A673 (cell line): ENCODE data around the gene NSUN6. TPM values are rescaled to one million over a fixed set of nuclear protein-coding genes. Genes with fewer than 3 reads are reported as not detected.

Source experiments
- BruUV-seq: library from RNA; stranded (reverse); fragments of 400-500 nt; replicated peaks from 2 replicates; lab custom pipeline; 2021; lab: Mats Ljungman, UMichigan
- CTCF ChIA-PET: fragments of 300-600 bp; sonication (Branson Sonifier 250); formaldehyde crosslinking; loops from one replicate; lab custom pipeline; 2022; ENCODE audit warnings: antibody characterized with exemption; lab: Charles Lee
- POLR2A ChIA-PET: fragments of 300-600 bp; sonication (Branson Sonifier 250); formaldehyde crosslinking; loops from one replicate; lab custom pipeline; 2022; ENCODE audit warnings: antibody characterized with exemption; ENCODE audit not compliant: low non-redundant PET; lab: Charles Lee
- DNase-seq: peaks from one replicate; pipeline ENCODE4 v3.0.0-alpha.2; 2015; ENCODE audit warnings: low spot score
- H3K27ac ChIP-seq: fragments of 200-600 bp; sonication (generic); 2 replicates; pipeline ENCODE4 v1.5.1; 2016; ENCODE audit warnings: mixed run types, low read depth, mild to moderate bottlenecking, mixed read lengths, antibody characterized with exemption, low read length; ENCODE audit not compliant: poor library complexity, severe bottlenecking
- H3K27me3 ChIP-seq: fragments of 200-600 bp; sonication (generic); replicated peaks from 2 replicates; pipeline ENCODE4 v1.6.1; 2017; ENCODE audit warnings: mixed run types, low read depth, mild to moderate bottlenecking, mixed read lengths, antibody characterized with exemption, low read length; ENCODE audit not compliant: insufficient read depth, poor library complexity
- H3K36me3 ChIP-seq: fragments of 200-600 bp; sonication (generic); 2 replicates; pipeline ENCODE4 v1.6.1; 2016; ENCODE audit warnings: mixed run types, mild to moderate bottlenecking, mixed read lengths, antibody characterized with exemption, low read length; ENCODE audit not compliant: insufficient read depth, poor library complexity, severe bottlenecking
- H3K4me1 ChIP-seq: fragments of 200-600 bp; sonication (generic); 2 replicates; pipeline ENCODE4 v1.6.1; 2017; ENCODE audit warnings: mixed run types, mild to moderate bottlenecking, mixed read lengths, antibody characterized with exemption, low read length; ENCODE audit not compliant: insufficient read depth, poor library complexity, severe bottlenecking
- H3K4me3 ChIP-seq: fragments of 200-600 bp; sonication (generic); 2 replicates; pipeline ENCODE4 v1.5.1; 2016; ENCODE audit warnings: low read depth, mixed run types, mild to moderate bottlenecking, mixed read lengths, low read length; ENCODE audit not compliant: poor library complexity, severe bottlenecking
- H3K9me3 ChIP-seq: fragments of 200-600 bp; sonication (generic); 2 replicates; pipeline ENCODE4 v1.6.1; 2016; ENCODE audit warnings: mixed run types, low read depth, mild to moderate bottlenecking, mixed read lengths, antibody characterized with exemption, low read length; ENCODE audit not compliant: poor library complexity, severe bottlenecking
- CTCF ChIP-seq: fragments of 300-800, 200-600 bp; sonication (generic); conservative IDR thresholded peaks from 2 replicates; pipeline ENCODE4 v1.5.1; 2017; ENCODE audit warnings: low read depth, mild to moderate bottlenecking, antibody characterized with exemption, low read length, moderate library complexity, mixed read lengths
- EZH2 ChIP-seq: fragments of 200-600 bp; sonication (generic); IDR thresholded peaks from 2 replicates; pipeline ENCODE4 v1.6.1; 2017; ENCODE audit warnings: borderline replicate concordance, low read depth, mild to moderate bottlenecking, mixed read lengths, antibody characterized with exemption, low read length; ENCODE audit not compliant: poor library complexity, severe bottlenecking
- intact Hi-C: fragments of 100-400 bp; cut with micrococcal nuclease; formaldehyde crosslinking; loops from one replicate; pipeline ENCODE4 v1.10.0; 2022; ENCODE audit not compliant: unreplicated experiment
- total RNA-seq: library from RNA; stranded (reverse); gene quantifications from 2 replicates; pipeline ENCODE4 v1.2.3, GENCODE V29; 2021

The NSUN6 gene
- total RNA-seq, 1 experiment from 2014 or later = 16.4 TPM

GRCh38 chr10:18583575-18584270 is 67.7 kb downstream of the NSUN6 start:
- TF ChIP-seq EZH2 (no peak), CTCF (peak; percentile 49)
- no peaks in the 10 kb centered on the region for H3K4me1 ChIP-seq
- intact Hi-C loops = no loop called here
- BruUV-seq = no TSS peak
- POLR2A ChIA-PET = no interaction called here
- CTCF ChIA-PET = no interaction called here
- peaks cover 4% of the 10 kb centered on the region for H3K36me3 ChIP-seq
- no peaks in the 10 kb centered on the region for H3K9me3 ChIP-seq
- DNase-seq = peak; percentile 19
- no peak overlapping the region for H3K27ac ChIP-seq
- no peaks in the 10 kb centered on the region for H3K27me3 ChIP-seq
- no peak overlapping the region for H3K4me3 ChIP-seq

- Histone ChIP-seq H3K27ac (no peak overlapping the region), H3K4me1 (no peaks in the 10 kb centered on the region), H3K27me3 (no peaks in the 10 kb centered on the region), H3K9me3 (no peaks in the 10 kb centered on the region), H3K4me3 (no peak overlapping the region), H3K36me3 (peaks cover 6% of the 10 kb centered on the region)
- TF ChIP-seq CTCF (no peak), EZH2 (no peak)
- no peak for DNase-seq
- no TSS peak for BruUV-seq
- CTCF ChIA-PET = no interaction called here
- intact Hi-C loops = no loop called here
- POLR2A ChIA-PET = no interaction called here
Measured at GRCh38 chr10:18582803-18583202, 68.6 kb downstream of the NSUN6 start.

GRCh38 chr10:18577823-18578685 is 73.3 kb downstream of the NSUN6 start:
- no TSS peak for BruUV-seq
- TF ChIP-seq EZH2 (no peak), CTCF (no peak)
- no peak for DNase-seq
- CTCF ChIA-PET = no interaction called here
- Histone ChIP-seq H3K36me3 (peaks cover 3% of the 10 kb centered on the region), H3K27me3 (no peaks in the 10 kb centered on the region), H3K9me3 (no peaks in the 10 kb centered on the region), H3K4me3 (no peak overlapping the region), H3K4me1 (no peaks in the 10 kb centered on the region), H3K27ac (no peak overlapping the region)
- intact Hi-C loops = no loop called here
- POLR2A ChIA-PET = no interaction called here
